Fibroblast of peridontal ligament (primary cell): ENCODE measurements around the gene TBCK.
"Not testable (repeated sequence)": the region's sequence is repeated elsewhere in the genome, so short reads cannot be mapped to it uniquely, and the experiment has no call there.

Experiments used
- DNase-seq: peaks from one replicate; pipeline ENCODE4 v3.0.0-alpha.2; 2010; ENCODE audit errors: extremely low read depth

TBCK gene

GRCh38 chr4:106231931-106232330, 84.1 kb downstream of the TBCK start:
- DNase-seq = no peak

DNA sequence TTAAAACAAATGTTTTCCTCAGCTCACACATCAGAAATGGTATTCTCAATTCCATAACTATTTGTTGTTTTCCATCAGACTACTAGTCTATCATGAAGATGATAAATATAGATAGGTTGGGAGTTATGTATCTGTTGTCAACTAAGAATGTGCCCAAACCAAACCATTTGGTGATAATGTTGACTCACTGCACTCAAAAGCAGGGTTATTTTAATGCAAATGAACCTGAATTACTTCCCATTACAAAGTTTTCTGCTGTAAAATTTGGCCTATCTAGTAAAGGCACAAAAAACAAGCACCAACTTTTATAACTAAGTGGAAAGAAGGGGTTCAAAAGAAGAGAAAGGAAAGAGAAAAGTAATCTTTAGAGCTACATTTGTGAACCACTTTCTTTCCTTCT, 93.5 kb downstream of the TBCK start:
- no peak for DNase-seq

- not testable (repeated sequence) for DNase-seq
These were observed 102.7 kb downstream of the TBCK start for GRCh38 chr4:106213291-106213690.

- DNase-seq = no peak
These were observed 106.0 kb downstream of the TBCK start for GRCh38 chr4:106210021-106210420.

GRCh38 chr4:106208481-106209460, 107.2 kb downstream of the TBCK start:
- DNase-seq = no peak

DNA sequence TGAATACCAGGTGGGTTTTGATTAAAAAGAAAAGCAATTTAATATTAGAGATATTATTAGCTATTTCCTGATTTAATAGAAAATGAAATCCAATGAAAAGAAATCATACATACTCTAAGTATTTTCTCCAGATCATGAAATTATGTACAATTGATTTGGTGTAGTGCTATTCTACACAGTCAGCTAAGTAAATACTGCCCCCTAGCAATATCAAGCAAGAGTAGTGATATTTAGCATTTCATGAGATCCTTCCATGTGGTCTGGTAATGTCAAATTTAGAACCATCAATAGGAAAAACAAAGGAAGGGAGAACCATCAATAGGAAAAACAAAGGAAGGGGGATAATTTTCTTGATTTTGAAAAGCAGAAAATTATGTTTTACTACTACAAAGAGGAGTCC, 114.6 kb downstream of the TBCK start:
- DNase-seq = peak; percentile 39

- no peak for DNase-seq
These were observed 120.5 kb downstream of the TBCK start for GRCh38 chr4:106195435-106195950.

- DNase-seq = peak; percentile 12
These were observed 121.2 kb downstream of the TBCK start for GRCh38 chr4:106194801-106195200.

DNA sequence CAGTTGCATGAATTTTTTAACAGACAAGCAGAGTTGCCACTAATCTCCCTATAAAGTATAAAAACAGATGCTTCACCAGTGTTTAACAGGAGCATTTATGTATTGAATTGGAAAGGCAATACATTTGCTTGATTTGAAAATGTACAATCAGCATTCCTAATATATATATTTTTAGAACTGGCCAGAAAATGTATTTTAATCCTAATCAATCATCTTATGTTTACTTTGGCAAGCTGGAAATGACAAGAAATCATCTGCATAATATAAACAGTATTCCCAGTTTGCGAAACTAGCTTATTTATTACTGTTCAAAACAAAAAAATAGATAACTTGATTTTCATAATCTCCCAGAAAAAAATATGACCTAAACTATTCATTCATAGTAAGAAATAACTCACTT, 123.9 kb downstream of the TBCK start:
- DNase-seq = no peak

DNA sequence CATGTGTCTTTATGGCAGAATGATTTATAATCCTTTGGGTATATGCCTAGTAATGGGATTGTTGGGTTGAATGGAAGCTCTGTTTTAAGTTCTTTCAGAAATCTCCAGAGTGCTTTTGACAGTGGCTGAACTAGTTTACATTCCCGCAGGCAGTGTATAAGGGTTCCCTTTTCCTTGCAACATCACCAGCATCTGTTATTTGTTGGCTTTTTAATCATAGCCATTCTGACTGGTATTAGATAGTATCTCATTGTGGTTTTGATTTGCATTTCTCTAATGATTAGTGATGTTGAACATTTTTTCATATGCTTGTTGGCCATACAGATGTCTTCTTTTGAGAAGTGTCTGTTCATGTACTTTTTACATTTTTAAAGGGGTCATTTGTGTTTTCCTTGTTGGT, 129.8 kb downstream of the TBCK start:
- no peak for DNase-seq

GRCh38 chr4:106183551-106183950, 132.5 kb downstream of the TBCK start:
- no peak for DNase-seq

DNA sequence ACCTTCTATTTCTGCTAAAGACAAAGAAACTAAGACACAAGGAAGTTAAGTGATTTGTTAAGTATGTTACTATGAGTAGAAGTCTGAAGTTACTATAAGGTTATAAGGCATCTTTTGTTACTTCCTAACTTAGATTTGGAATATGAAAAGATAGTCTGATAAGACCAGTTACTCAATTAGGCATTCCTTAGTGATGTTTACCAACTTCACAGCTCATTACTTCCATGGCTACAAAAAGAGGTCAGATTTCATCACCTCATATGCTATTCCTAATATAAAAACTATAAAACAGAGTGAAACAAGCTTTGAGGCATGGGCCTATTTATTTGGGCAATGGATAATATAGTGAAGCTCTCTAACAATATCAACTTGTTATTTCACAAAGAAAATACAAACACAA, 143.1 kb downstream of the TBCK start:
- no peak for DNase-seq

GRCh38 chr4:106165351-106166010, 150.5 kb downstream of the TBCK start:
- DNase-seq = peak; percentile 11

- no peak for DNase-seq
These were observed 153.7 kb downstream of the TBCK start for GRCh38 chr4:106162278-106162677.

GRCh38 chr4:106160560-106160959, 155.4 kb downstream of the TBCK start:
- DNase-seq = peak; percentile 15

GRCh38 chr4:106149911-106150310, 166.1 kb downstream of the TBCK start:
- DNase-seq = no peak

GRCh38 chr4:106149026-106149425, 167.0 kb downstream of the TBCK start:
- DNase-seq = no peak

- DNase-seq = no peak
These were observed 173.3 kb downstream of the TBCK start for GRCh38 chr4:106142616-106143127.

- peak; percentile 15 for DNase-seq
These were observed 175.4 kb downstream of the TBCK start for GRCh38 chr4:106140601-106141000.

DNA sequence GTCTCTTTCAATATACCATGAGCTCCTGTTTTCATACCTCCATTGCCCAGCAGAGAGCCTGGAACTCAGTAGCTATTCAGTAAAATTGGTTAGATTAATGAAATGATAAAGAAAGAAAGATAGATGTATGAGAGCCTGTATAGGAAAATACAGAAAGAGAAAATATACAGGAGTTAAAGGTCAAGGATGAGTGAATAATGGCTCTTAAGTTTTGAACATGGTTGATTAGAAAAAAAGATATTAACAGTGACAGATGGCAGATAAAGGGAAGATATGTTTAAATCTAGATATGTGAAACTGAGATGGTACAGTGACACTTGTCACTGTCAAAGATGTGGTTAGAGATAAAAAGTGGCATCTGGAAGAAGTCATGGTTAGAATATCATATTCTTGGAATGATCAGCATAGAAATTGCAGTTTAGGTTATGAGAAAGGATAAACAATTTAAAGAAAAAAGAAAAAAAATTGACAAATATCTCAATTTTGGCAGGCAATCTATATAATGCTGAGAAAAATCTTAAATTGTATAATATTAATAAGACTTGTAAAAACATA, 179.2 kb downstream of the TBCK start:
- DNase-seq = no peak

GRCh38 chr4:106132045-106132444, 184.0 kb downstream of the TBCK start:
- DNase-seq = no peak

GRCh38 chr4:106126062-106126461, 189.9 kb downstream of the TBCK start:
- no peak for DNase-seq
